Fibroblast of peridontal ligament (primary cell): ENCODE results near the gene KRTAP10-9.
"Not testable (repeated sequence)": the region's sequence is repeated elsewhere in the genome, so short reads cannot be mapped to it uniquely, and the experiment has no call there.

ENCODE experiments used
- DNase-seq: peaks from one replicate; pipeline ENCODE4 v3.0.0-alpha.2; 2010; ENCODE audit errors: extremely low read depth

KRTAP10-9 gene

DNA sequence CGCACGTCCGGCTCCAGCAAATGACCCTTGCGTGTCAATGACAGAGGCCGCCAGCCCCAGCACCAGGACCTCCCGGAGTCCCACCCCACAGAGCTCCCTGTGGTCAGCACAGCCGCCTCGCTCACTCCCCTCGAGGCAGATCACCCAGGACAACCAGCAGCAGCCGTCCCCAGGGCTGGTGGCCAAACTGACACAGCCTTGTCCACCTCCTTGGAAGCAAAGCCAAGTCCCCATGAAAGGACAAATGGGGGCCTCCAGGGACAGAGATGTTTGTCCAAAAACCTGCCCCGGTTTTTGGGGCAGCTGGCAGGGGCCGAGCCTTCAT is 12.4 kb downstream of the KRTAP10-9 start:
- no peak for DNase-seq

DNA sequence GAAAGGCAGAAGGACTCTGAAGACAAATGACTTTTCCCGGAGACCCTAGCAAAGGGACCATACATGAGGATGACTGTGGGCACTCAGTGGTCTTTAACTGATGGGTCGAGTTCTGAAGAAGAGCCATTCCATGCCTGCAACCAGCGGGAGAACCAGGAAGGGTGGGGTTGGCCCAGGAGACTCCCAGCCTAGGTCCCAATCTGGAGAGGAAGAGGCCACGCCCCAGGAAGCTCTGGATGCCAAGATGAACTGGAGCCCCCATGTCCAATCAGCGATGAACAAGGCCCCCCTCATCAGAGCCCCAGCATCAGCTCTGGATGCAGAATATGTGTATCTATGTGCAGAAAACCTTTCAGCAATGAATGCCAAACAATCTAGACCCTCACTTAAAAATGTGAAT is 13.9 kb downstream of the KRTAP10-9 start:
- no peak for DNase-seq

DNA sequence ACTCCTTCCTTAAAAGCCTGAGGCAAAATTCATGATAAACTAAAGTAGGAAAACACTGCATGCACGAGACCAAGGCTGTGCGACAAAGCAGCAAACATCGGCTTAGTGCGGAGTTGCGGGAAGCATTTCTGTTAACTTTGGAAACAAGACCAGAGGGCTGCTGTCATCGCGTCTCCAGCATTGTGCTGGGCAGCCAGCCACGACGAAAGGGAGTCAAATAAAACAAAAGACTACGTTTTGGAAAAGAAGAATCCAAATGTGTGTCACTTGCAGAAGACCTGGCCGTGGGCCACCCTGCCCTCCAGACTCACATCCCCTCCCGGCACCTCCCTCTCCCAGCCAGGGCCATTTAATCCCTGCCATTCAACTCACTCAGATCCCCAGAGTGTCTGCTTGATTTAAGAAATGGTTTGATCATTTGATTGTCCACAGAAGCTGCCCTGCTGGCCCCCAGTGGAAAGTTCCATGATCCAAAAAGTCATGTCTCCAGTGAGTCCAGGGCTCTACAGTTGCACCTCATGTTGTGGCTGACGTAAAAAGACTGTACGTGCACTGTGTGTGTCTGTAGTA is 16.9 kb downstream of the KRTAP10-9 start:
- DNase-seq = no peak

DNA sequence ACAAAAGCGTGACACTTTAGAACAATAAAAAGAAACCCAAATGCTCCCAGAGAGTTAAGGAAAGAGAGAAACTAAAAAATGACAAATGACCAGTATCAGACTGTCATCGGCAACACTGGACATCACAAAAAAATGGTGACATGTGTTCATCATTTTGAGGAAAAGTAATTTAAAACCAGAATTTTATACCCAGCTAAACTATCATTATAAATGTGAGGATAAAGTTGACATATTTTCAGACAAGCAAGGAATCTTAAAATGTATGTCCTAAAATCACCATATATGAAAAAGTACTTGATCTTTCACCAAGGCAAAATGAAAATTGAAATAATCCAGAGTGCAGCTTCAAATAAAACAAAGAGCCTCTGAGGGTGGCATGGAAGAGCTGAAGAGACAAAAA is 18.0 kb downstream of the KRTAP10-9 start:
- DNase-seq = no peak

GRCh38 chr21:44646366-44647221 is 19.7 kb downstream of the KRTAP10-9 start, which contains the start of gene KRTAP10-11:
Gene KRTAP10-11 (plus strand): TSS chr21:44646414. CDS start chr21:44646459, 45 bp downstream.
- DNase-seq = not testable (repeated sequence)

DNA sequence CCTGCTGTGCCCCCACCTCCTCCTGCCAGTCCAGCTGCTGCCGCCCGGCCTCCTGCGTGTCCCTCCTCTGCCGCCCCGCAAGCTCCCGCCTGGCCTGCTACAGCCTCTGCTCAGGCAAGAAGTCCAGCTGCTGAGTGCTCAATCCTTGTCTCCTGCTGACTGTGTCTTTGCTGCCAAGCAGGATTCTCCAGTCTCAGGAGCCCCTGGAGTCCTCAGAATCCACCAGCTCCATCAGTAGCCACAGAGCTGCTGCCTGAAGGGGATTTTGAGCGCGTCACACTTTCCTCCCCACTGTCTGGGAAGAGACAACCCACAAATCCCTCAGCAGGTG is 20.3 kb downstream of the KRTAP10-9 start:
- no peak for DNase-seq

DNA sequence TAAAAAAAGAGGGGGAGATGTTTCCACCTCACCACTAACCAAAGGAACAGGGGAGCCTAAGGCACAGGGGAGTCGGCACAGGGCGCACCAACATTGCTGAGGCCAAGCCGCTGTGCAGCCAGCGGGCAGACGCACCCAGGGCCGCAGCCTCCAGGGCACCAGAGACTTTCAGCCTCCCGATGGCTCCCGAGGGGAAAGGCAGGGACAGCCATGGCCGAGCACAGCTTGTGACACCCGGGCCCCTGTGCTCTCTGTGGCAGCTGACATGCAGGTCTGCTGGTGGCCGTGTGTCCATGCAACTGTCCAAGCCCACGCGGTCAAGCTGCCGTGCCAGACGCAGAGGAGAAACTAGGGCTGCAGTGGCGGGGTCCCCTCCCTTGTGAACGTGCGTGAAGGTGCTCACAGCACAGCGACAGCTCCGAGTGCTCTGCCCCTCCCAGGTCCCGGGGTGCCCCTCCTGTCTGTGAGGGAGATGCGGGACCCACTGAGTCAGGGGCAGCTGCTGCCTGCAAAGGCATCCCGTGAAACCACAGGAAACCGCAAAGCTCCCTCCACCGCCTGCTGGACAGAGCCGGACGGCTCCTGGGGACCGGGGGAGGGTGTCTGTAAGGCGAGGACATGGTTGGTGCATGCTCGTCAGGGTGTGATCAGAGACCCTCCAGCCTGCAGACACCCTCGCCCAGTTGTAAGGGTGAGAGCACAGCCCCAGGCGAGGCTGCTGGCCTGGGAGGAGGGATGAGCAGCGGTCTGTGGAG is 21.8 kb downstream of the KRTAP10-9 start:
- no peak for DNase-seq

GRCh38 chr21:44649521-44650100 is 22.7 kb downstream of the KRTAP10-9 start:
- DNase-seq = no peak

DNA sequence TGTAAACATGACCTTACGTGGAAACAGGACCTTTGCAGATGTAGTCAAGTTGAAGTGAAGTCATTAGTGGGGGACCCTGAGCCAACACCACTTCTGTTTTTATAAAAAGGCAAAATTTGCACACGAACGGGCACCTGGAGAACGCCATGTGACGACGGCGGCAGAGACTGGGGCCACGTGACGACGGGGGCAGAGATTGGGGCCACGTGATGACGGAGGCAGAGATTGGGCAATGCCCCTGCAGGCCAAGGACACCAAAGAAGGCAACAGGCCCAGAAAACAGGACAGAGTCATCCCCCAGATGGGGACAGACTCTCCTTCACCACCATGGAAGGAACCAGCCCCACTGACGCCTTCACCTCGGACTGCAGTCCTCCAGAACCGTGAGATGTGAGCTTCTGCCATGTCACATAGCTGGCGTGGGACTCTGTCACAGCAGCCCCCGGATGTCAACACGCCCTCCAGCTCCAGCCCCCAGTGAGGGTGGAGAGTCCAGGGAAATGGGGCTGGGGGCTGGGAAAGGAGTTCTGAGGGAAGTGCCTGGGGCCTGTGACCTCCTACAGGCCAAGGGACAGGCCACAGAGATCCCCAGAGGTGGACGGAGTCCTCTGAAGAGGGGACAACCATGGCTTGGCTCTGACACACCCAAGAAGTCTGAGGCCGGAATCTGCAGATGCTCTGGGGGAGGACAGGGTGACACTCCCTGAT is 23.5 kb downstream of the KRTAP10-9 start:
- no peak for DNase-seq

GRCh38 chr21:44650973-44651675 is 24.2 kb downstream of the KRTAP10-9 start:
- no peak for DNase-seq

DNA sequence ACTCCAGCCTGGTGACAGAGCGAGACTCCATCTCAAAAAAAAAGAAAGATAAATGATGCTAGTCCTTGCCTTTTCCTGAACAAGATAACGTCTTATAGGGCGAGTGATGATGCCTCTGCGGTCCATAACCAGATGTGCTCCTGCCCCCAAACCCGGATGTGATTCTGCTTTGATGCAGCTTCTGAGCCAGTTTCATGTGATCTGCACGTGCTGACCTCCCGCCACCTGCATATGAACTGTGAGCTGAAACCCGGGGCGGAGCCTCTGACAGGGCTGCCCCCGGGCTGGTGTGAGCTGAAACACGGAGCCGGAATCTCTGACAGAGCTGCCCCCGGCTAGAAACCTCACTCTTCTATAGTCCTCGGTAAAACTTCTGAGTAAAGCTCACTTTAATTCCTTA is 26.2 kb downstream of the KRTAP10-9 start:
- no peak for DNase-seq

DNA sequence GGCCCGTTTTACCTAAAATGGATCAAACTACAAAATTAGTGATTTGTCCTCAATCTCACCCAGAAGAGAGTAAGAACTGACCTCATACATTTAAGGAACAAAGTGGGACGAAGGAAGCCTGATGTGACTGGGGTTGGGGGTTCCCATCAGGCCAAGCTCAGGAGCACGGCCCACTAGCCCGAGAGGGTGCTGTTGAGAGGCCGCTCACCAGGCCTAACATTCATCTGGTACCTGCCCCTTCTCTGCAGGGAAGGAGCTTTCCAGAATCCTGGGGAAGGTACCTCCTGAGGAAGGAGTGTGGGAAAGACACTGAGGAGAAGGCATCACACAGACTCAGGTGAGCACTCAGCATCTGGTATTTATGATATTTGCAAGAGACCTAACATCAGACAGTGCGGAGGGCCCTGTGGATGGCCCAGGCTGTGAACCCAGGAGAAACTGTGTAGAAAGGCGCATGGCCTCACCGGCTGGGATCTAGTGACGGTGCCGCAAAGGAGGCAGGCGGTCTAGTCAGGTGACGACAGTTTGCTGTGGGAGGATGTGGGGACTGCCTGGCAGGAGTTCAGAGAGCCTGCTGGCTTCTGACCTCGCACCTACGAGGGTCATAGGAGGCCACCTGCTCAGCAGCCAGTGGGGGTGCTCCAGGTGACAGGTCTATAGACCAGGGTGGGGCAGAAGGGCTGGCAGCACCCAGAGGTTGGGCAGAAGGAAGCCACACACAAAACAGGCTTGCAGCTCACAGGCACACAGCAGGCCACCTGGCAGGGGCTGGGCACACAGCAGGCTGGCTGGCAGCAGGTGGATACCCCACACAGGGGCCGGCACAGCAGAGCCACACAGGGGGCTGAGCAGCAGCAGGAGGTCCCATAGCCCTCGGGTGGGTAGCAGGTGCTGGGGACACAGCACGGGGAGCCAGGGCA is 27.0 kb downstream of the KRTAP10-9 start:
- no peak for DNase-seq

DNA sequence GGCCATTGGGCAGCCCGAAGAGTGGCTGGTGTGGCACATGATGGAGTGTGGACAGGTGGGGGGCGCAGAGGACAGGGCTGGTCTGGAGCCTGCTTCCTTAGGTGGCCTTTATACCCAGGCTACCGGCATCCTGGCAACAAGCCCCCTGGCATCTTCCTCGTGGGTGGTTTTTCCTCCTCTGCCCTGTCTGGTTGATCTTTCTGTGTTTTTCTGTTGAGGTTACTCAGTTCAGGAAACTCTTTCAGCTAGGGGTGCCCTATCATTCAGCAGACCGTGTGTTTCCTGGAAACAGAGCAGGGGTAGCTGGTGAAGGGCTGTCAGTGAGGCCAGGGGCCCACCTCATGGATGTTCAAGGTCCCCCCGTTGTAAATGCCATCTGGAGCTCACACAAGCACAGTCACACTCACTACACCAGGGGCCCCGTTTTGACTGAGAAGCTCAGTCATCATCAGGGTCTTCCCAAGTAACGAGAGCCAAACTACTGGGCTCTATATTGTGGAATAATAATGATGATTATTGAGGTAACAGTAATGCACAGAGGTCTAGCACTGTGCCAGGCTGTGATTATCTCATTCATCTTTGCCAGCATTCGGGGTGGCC is 27.8 kb downstream of the KRTAP10-9 start, which contains the start of gene KRTAP12-4:
Gene KRTAP12-4, minus strand, starts transcription at position 84 of the 600 bp plus-strand sequence. Its CDS starts 45 bp downstream, at position 39.
- no peak for DNase-seq

DNA sequence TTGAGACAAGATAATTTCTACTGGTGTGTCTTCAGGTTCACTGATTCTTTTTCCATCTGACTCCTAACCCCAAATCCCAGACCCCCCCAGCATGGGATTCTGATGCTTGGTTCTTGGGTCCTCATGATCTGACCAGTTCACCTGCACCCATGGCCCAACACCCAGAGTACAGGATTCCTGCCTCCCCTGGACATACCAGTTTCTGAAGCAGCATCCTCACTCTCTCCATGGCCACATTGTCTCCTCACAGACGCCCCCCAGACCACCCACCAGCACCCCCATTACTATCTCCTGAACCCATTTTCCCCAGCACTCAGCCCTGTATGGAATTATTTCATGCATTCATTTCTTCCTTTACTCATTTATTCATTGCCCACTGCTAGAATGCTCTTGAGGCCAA is 30.0 kb downstream of the KRTAP10-9 start:
- DNase-seq = no peak

DNA sequence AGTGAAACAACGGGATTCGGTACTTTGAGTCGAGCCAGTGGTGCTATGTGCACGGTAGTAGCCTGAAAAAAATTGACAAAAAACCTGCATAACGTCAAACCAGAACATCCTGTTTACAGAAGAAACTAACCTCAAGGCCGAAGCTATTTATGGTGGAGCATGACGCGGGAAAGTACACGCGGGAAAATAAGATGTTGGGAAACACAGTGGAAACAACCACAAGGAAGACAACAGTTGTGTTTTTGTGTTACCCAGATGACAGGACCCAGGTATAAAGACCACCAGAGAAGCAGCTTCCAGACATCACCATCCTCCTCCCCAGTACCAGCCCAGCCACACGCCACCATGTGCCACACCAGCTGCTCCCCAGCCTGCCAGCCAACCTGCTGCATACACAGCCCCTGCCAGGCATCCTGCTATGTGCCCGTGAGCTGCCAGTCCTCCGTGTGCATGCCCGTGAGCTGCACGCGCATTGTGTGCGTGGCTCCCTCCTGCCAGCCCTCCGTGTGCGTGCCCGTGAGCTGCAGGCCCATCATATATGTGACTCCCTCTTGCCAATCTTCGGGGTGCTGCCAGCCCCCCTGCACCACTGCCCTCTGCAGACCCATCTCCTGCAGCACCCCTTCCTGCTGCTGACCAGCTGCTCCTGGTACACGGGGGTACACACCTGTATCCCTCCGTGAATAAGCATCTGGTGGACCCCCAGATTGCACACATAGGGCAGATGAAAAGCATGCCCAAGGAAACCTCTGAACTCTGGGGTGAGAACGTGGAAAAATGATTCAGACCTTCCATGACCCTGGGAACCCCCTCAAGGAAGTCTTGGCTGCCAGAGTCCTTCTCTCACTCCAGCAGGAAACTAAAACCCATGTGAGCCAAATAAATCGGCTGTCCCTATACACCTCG is 31.0 kb downstream of the KRTAP10-9 start, which contains the start of gene KRTAP12-3:
Gene KRTAP12-3, plus strand, starts transcription at position 298 of the 906 bp plus-strand sequence. Its CDS starts 48 bp downstream, at position 346.
- no peak for DNase-seq

DNA sequence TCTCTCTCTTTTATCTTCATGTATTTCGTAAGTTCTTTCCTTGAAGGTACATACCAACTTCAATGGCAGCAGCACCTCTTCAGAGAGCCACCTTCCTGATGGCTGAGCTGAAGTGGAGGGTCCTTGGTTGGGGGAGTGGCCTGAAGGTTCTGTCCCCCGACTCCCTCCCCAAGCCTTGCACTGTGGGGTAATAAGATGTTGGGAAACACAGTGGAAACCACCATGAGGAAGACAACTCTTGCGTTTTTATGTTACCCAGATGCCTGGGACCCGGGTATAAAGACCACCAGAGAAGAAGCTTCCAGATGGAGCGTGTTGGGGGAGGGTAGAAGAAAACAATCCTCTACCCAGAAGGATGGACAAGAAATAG is 31.6 kb downstream of the KRTAP10-9 start:
- no peak for DNase-seq

- no peak for DNase-seq
Observed at GRCh38 chr21:44658913-44659595, 32.2 kb downstream of the KRTAP10-9 start.

DNA sequence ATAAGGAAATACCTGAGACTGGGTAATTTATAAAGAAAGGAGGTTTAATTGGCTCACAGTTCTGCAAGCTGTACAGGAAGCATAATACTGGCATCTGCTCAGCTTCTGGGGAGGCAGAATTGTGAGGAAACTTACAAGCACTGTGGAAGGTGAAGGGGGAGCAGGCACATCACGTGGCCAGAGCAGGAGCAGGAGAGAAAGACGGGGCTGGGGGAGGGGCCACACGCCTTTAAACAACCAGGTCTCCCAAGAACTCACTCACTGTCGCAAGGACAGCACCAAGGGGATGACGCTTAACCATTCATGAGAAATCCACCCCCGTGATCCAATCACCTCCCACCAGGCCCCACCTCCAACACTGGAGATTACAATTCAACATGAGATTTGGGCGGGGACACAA is 34.7 kb downstream of the KRTAP10-9 start:
- not testable (repeated sequence) for DNase-seq
